ENCODE results near the gene GCNT1.

GRCh38 chr9:76438841-76439588 lies 20.0 kb upstream of the GCNT1 start:
- TF ChIP-seq XRCC5 (optimal IDR thresholded peaks at IDR 0.05; ENCODE audit: low read length) (no peak), EP300 (IDR thresholded peaks at IDR 0.05; ENCODE audit: low read depth in 2 of 2, low read length in 2 of 2) (no peak), EP300 (CRISPR knock-in tag; IDR thresholded peaks at IDR 0.05; ENCODE audit: borderline replicate concordance) (no peak), ZNF619 (CRISPR knock-in tag; IDR thresholded peaks at IDR 0.05) (no peak), CTCF (CRISPR knock-in tag; IDR thresholded peaks at IDR 0.05) (no peak), ETV5 (CRISPR knock-in tag; IDR thresholded peaks at IDR 0.05; ENCODE audit: borderline replicate concordance) (no peak), SPEN (CRISPR knock-in tag; IDR thresholded peaks at IDR 0.05; ENCODE audit: low read depth) (no peak), FOSL1 (CRISPR knock-in tag; IDR thresholded peaks at IDR 0.05; ENCODE audit: borderline replicate concordance) (no peak), SP1 (IDR thresholded peaks at IDR 0.05) (no peak), SP1 (CRISPR knock-in tag; IDR thresholded peaks at IDR 0.05) (no peak), ZNF616 (CRISPR knock-in tag; IDR thresholded peaks at IDR 0.05; ENCODE audit: low read depth) (no peak), POLR2A (IDR thresholded peaks at IDR 0.05; ENCODE audit: insufficient read depth in 1 of 2, low read depth in 2 of 2, low read length in 2 of 2) (no peak)
- TF ChIP-seq, protein P1, sequence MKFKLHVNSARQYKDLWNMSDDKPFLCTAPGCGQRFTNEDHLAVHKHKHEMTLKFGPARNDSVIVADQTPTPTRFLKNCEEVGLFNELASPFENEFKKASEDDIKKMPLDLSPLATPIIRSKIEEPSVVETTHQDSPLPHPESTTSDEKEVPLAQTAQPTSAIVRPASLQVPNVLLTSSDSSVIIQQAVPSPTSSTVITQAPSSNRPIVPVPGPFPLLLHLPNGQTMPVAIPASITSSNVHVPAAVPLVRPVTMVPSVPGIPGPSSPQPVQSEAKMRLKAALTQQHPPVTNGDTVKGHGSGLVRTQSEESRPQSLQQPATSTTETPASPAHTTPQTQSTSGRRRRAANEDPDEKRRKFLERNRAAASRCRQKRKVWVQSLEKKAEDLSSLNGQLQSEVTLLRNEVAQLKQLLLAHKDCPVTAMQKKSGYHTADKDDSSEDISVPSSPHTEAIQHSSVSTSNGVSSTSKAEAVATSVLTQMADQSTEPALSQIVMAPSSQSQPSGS (CRISPR knock-in tag; IDR thresholded peaks at IDR 0.05): no peak
